Frontal cortex (tissue), 4 donors: ENCODE measurements around the gene LDLRAD2. TPM values are rescaled to one million over a fixed set of nuclear protein-coding genes. Genes with fewer than 3 reads are reported as not detected.
"Not testable (repeated sequence)": the region's sequence is repeated elsewhere in the genome, so short reads cannot be mapped to it uniquely, and the experiment has no call there.

Experiments
- DNase-seq, 2 donors: peaks; one replicate each; pipeline ENCODE4 v3.0.0; 2012; ENCODE audit warnings: low spot score in 2 of 2
- FAIRE-seq: peaks from 2 replicates; lab custom pipeline; 2012; peaks lifted over from hg19 to GRCh38; lab: Jason Lieb, UNC
- total RNA-seq: library from RNA; depleted of rRNA; stranded (reverse); fragments of >200 nt; gene quantifications from one replicate; pipeline ENCODE4 v1.2.3, GENCODE V29; 2014
- donor health status: control.
- donor health status: control.
- donor health status: control.

The LDLRAD2 gene, protein sequence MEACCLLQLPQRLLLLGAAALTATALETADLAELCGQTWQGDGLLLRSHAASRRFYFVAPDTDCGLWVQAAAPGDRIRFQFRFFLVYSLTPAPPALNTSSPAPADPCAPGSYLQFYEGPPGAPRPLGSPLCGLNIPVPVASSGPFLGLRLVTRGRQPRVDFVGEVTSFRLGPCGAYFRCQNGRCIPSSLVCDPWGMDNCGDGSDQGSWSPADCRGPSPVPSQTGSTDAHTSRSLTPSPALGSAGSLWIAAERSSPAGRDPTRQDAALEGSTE
- total RNA-seq, result not detected

- DNase-seq, result peak; percentile 6 to 27
- FAIRE-seq, result no peak
Measured at GRCh38 chr1:21811875-21812305, at the start of gene LDLRAD2. Gene LDLRAD2 (plus strand): TSS chr1:21812265. CDS start chr1:21812452, 187 bp downstream.

GRCh38 chr1:21763236-21763635 is 48.8 kb upstream of the LDLRAD2 start:
- no peak for DNase-seq
- no peak for FAIRE-seq

GRCh38 chr1:21763694-21764419 is 48.2 kb upstream of the LDLRAD2 start:
- no peak for FAIRE-seq

DNA sequence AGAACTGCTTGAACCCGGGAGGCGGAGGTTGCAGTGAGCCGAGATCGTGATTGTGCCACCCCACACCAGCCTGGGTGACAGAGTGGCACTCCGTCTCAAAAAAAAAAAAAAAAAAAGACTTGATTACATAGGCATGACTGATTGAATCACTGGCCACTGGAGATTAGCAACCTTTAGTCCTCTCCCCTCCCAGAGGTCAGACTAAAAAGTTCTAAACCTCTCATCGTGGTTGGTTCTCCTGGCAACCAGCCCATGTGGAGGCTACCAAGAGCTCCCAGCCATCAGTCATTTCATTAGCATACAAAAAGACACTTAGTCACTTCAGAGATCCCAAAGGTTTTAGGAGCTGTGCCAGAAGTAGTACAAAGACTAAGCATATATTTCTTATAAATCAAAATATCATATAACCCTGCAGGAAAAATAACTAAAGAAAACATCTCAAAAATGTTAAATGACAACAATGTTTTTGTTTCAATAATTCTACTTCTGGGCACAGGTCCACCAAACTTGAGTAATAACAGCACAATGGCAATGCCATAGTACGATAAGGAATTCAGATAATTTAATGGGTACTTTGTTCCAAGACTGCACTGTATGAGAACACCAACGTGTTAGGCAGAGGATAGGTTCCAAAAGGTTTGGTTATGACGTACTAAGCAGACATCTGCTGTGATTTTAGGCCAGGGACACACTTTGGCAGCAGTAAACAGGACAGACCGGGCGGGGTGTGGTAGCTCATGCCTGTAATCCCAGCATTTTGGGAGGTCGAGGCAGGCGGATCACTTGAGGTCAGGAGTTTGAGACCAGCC is 47.2 kb upstream of the LDLRAD2 start:
- DNase-seq (peak in 1 of 2 donors; percentile 19), FAIRE-seq (no peak)

More at GRCh38 chr1:21763694-21764419, 48.2 kb upstream of the LDLRAD2 start:
- DNase-seq, result no peak

- DNase-seq (no peak), FAIRE-seq (no peak)
Measured at GRCh38 chr1:21766210-21766609, 45.9 kb upstream of the LDLRAD2 start.

DNA sequence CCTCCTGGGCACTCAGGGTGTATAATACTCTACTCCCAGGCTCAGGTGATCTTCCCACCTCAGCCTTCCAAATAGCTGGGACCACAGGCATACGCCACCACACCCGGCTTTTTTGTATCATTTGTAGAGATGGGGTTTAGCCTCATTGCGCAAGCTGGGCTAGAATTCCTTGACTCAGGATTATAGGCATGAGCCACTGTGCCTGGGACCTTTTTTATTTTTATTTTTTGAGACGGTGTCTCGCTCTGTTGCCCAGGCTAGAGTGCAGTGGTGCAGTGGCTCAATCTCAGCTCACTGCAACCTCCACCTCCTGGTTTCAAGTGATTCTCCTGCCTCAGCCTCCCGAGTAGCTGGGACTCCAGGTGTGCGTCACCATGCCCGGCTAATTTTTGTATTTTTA is 45.0 kb upstream of the LDLRAD2 start:
- not testable (repeated sequence) for DNase-seq, FAIRE-seq

DNA sequence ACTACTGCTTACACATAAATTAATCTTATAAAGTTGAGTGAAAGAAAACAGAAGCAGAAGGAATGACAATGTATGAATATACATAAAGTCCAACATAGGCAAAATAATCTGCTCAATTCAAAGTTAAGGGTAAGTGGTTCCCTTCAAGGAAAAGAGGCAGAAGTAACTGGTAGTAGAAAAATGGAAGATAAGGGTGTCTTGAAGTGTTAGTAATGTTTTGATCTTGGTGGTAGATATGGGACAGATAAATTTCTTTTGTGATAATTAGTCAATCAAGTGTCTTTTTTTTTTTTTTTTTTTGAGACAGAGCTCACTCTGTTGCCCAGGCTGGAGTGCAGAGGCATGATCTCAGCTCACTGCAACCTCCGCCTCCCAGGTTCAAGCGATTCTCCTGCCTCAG is 41.9 kb upstream of the LDLRAD2 start:
- DNase-seq, result no peak
- FAIRE-seq, result no peak

DNA sequence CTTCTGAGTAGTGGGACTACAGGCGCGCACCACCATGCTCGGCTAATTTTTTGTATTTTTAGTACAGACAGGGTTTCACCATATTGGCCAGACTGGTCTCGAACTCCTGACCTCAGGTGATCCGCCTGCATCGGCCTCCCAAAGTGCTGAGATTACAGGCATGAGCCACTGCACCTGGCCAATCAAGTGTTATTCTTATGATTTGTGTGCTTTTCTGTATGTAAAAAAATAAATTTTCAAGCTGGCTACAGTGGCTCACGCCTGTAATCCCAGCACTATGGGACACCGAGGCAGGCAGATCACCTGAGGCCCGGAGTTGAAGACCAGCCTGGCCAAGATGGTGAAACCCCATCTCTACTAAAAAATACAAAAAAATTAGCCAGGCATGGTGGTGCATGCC is 41.5 kb upstream of the LDLRAD2 start:
- not testable (repeated sequence) for DNase-seq, FAIRE-seq

- FAIRE-seq, result not testable (repeated sequence)
Measured at GRCh38 chr1:21771672-21772071, 40.4 kb upstream of the LDLRAD2 start.

DNA sequence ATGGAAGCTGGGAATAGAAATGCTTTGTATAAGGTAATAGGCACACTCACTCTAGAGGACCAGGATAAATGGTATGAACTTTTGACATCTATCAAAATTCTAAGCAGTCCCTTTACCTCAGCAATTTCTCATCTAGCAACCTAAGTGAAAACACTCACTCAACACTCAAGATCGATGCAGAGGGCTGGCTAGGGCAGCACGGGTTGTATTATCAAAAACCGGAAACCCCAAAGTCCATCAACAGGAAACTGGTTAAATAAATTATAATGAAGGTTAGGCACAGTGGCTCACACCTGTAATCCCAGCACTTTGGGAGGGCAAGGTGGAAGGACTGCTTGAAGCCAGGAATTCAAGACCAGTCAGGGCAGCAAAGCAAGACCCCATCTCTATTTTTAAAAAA is 38.5 kb upstream of the LDLRAD2 start:
- FAIRE-seq (no peak), DNase-seq (no peak)

More at GRCh38 chr1:21771672-21772071, 40.4 kb upstream of the LDLRAD2 start:
- DNase-seq, result not testable (repeated sequence)

- no peak for FAIRE-seq
Measured at GRCh38 chr1:21774835-21775549, 37.1 kb upstream of the LDLRAD2 start.

GRCh38 chr1:21775550-21775914 is 36.5 kb upstream of the LDLRAD2 start:
- DNase-seq, result no peak
- no peak for FAIRE-seq

More at GRCh38 chr1:21774835-21775549, 37.1 kb upstream of the LDLRAD2 start:
- DNase-seq, result no peak

DNA sequence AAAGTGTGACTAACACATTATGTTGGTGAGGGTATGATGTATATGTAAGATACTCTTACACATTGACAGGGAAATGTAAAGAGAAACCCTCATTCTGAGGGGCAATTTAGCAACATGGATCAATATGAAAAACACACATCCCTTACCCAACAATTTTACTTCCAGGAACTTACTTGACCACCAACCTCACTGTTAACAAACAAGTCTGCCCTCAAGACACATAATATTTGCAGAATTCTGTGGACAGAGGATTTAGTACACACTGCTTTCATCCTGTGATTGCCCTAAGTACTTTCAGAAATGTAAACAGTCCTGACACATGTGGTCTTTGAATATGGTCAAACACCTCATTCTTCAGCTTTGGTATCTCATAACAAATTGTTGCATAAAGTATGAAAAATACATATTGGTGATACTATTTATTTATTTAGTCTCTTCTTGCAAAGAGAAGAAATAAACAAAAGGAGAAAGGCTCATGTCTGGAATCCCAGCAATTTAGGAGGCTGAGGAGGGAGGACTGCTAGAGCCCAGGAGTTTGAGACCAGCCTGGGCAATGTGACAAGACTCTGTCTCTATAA is 36.0 kb upstream of the LDLRAD2 start:
- FAIRE-seq, result no peak
- DNase-seq, result no peak

GRCh38 chr1:21776925-21777324 is 35.1 kb upstream of the LDLRAD2 start:
- not testable (repeated sequence) for DNase-seq, FAIRE-seq

DNA sequence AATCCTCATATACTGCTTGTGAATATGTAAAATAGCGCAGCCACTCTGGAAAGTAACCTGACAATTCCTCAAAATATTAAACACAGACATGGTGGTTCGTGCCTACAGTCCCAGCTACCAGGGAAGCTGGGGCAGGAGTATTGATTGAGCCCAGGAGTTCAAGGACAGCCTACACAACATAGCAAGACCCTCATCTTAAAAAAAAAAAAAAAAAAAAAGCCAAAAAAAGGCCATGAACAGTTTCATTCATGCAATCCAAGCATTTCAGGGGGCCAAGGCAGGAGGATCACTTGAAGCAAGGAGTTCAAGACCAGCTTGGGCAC is 33.7 kb upstream of the LDLRAD2 start:
- no peak for FAIRE-seq
- no peak for DNase-seq

DNA sequence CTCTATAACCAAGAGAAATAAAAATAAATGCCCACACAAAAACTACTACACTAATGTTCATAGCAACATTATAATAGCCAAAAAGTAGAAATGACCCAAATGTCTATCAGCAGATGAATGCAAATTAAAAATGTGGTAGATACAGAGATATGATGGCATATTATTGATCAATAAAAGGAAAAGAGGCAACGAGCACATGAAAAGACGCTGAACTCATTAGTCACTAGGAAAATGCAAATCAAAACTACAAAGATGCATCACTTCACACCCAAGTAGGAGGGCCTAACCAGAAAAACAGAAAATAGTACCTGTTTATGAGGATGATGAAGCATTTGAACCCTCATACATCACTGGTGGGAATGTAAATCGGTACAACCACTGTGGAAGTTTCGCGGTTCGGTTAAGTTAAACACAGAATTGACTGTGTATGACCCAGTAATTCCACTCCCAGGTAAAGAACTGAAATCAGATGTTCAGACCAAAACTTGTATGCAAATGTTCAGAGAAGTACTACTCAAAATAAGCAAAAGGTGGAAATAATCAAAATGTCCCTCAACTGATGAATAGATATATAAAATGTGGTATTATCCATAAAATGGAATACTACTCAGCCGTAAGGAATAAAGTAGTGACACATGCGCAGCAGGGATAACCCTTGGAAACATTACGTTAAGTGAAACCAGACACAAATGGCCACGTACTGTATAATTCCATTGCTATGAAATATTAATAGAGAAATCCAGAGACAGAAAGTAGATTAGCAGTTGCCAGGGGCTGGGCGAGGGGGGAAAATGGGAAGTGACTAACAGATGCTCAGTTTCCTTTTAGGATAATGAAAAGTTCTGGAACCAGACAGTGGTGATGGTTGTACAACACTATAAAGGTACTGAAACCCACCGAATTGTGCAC is 32.2 kb upstream of the LDLRAD2 start:
- DNase-seq (no peak), FAIRE-seq (no peak)

GRCh38 chr1:21781815-21782348 is 30.2 kb upstream of the LDLRAD2 start:
- FAIRE-seq (no peak), DNase-seq (no peak)

DNA sequence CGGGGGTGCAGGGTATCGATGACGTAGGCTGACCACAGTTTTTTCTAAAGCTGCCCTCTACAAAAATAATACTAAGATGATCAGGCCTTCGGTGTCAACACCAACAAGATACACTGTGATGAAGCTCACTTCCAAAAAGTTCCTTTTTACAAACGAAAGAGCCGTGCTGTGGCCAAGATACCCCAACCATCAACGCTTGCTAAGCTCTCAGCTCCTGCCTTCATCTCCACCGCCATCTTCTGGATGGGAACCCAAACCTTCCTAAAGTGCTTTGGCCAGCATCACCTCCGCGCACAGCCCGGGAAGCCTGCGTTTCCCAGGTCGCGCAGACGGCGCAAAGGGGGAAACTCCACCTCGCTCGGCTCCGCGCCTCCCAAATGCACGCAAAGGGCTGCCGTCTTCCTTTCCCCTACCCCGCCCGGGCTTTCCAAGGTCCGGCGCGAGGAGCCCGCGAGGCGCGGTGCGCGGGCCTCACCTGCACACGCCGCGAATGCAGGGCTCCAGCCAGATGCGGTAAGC is 29.7 kb upstream of the LDLRAD2 start:
- FAIRE-seq (no peak), DNase-seq (peak; percentile 22 to 36)
